Progenitor cell of endocrine pancreas (in vitro differentiated cells): Measurements from ENCODE around the gene PC. TPM values are rescaled to one million over a fixed set of nuclear protein-coding genes. Genes with fewer than 3 reads are reported as not detected.

Experiments
- DNase-seq: peaks from one replicate; pipeline ENCODE4 v3.0.0; 2021; ENCODE audit warnings: low spot score; ENCODE audit not compliant: unreplicated experiment
- H3K27ac Mint-ChIP-seq: 2 replicates; pipeline ENCODE4 v1.8.0; 2021; ENCODE audit warnings: mild to moderate bottlenecking, moderate library complexity, mixed read lengths
- H3K27me3 Mint-ChIP-seq: 2 replicates; pipeline ENCODE4 v1.8.0; 2021; ENCODE audit warnings: mixed read lengths
- H3K36me3 Mint-ChIP-seq: 2 replicates; pipeline ENCODE4 v1.8.0; 2022; ENCODE audit warnings: mixed read lengths; ENCODE audit not compliant: insufficient read depth
- H3K4me1 Mint-ChIP-seq: 2 replicates; pipeline ENCODE4 v1.8.0; 2021; ENCODE audit warnings: low read depth, mixed read lengths
- H3K4me3 Mint-ChIP-seq: 2 replicates; pipeline ENCODE4 v1.8.0; 2021; ENCODE audit warnings: low read depth, mild to moderate bottlenecking, moderate library complexity, mixed read lengths
- H3K9me3 Mint-ChIP-seq: 2 replicates; pipeline ENCODE4 v1.8.0; 2021; ENCODE audit warnings: low read depth, mixed read lengths
- CTCF ChIP-seq: fragments of 200-600 bp; sonication (generic); IDR thresholded peaks from one replicate; pipeline ENCODE4 v1.5.0; 2021; ENCODE audit warnings: antibody characterized with exemption, mild to moderate bottlenecking; ENCODE audit not compliant: unreplicated experiment
- total RNA-seq: library from RNA; stranded (reverse); gene quantifications from 2 replicates; pipeline ENCODE4 v1.2.1, GENCODE V29; 2021

PC gene
- total RNA-seq, 1 donor from 2014 or later = 25.0 TPM

GRCh38 chr11:66866007-66866406 lies 92.2 kb downstream of the PC start:
- no peak for DNase-seq
- Mint-ChIP-seq H3K4me3 (no peak overlapping the region), H3K27me3 (no peaks in the 10 kb centered on the region), H3K27ac (no peak overlapping the region), H3K36me3 (no peaks in the 10 kb centered on the region), H3K4me1 (no peaks in the 10 kb centered on the region), H3K9me3 (no peaks in the 10 kb centered on the region)
- TF ChIP-seq CTCF = no peak

GRCh38 chr11:66864924-66865697 lies 93.1 kb downstream of the PC start:
- H3K4me1 Mint-ChIP-seq = no peaks in the 10 kb centered on the region
- H3K9me3 Mint-ChIP-seq = no peaks in the 10 kb centered on the region
- TF ChIP-seq CTCF = no peak
- H3K36me3 Mint-ChIP-seq = no peaks in the 10 kb centered on the region
- no peak for DNase-seq
- no peaks in the 10 kb centered on the region for H3K27me3 Mint-ChIP-seq
- no peak overlapping the region for H3K4me3 Mint-ChIP-seq
- no peak overlapping the region for H3K27ac Mint-ChIP-seq

- no peak for TF ChIP-seq CTCF
- H3K4me3 Mint-ChIP-seq = no peak overlapping the region
- no peak overlapping the region for H3K27ac Mint-ChIP-seq
- H3K9me3 Mint-ChIP-seq = no peaks in the 10 kb centered on the region
- H3K4me1 Mint-ChIP-seq = no peaks in the 10 kb centered on the region
- H3K36me3 Mint-ChIP-seq = no peaks in the 10 kb centered on the region
- no peaks in the 10 kb centered on the region for H3K27me3 Mint-ChIP-seq
- DNase-seq = no peak
These were observed 93.8 kb downstream of the PC start for GRCh38 chr11:66864172-66864901.

- no peaks in the 10 kb centered on the region for H3K36me3 Mint-ChIP-seq
- no peak for TF ChIP-seq CTCF
- no peak overlapping the region for H3K27ac Mint-ChIP-seq
- H3K4me3 Mint-ChIP-seq = no peak overlapping the region
- no peaks in the 10 kb centered on the region for H3K9me3 Mint-ChIP-seq
- no peaks in the 10 kb centered on the region for H3K4me1 Mint-ChIP-seq
- H3K27me3 Mint-ChIP-seq = no peaks in the 10 kb centered on the region
- DNase-seq = no peak
These were observed 94.6 kb downstream of the PC start for GRCh38 chr11:66863428-66864125.

- Mint-ChIP-seq H3K27me3 (no peaks in the 10 kb centered on the region), H3K4me3 (no peak overlapping the region), H3K4me1 (no peaks in the 10 kb centered on the region), H3K9me3 (no peaks in the 10 kb centered on the region), H3K36me3 (no peaks in the 10 kb centered on the region), H3K27ac (no peak overlapping the region)
- DNase-seq = no peak
- no peak for TF ChIP-seq CTCF
These were observed 95.6 kb downstream of the PC start for GRCh38 chr11:66862559-66863037.
